HuH-7 (cell line): Measurements from ENCODE around the gene KLC3.
"Not testable (repeated sequence)": the region's sequence is repeated elsewhere in the genome, so short reads cannot be mapped to it uniquely, and the experiment has no call there.

Source experiments
- DNase-seq: peaks from one replicate; pipeline ENCODE4 v3.0.0; 2011; ENCODE audit warnings: low spot score

KLC3 gene

GRCh38 chr19:45340232-45340898, at the start of gene KLC3:
TSS of gene KLC3 (plus strand) at chr19:45340750. CDS start at chr19:45345542, 4,792 bp downstream.
- DNase-seq, result peak; percentile 83

- no peak for DNase-seq
Observed at GRCh38 chr19:45291834-45292233, 48.7 kb upstream of the KLC3 start.

GRCh38 chr19:45293682-45294081, 46.9 kb upstream of the KLC3 start:
- no peak for DNase-seq

DNA sequence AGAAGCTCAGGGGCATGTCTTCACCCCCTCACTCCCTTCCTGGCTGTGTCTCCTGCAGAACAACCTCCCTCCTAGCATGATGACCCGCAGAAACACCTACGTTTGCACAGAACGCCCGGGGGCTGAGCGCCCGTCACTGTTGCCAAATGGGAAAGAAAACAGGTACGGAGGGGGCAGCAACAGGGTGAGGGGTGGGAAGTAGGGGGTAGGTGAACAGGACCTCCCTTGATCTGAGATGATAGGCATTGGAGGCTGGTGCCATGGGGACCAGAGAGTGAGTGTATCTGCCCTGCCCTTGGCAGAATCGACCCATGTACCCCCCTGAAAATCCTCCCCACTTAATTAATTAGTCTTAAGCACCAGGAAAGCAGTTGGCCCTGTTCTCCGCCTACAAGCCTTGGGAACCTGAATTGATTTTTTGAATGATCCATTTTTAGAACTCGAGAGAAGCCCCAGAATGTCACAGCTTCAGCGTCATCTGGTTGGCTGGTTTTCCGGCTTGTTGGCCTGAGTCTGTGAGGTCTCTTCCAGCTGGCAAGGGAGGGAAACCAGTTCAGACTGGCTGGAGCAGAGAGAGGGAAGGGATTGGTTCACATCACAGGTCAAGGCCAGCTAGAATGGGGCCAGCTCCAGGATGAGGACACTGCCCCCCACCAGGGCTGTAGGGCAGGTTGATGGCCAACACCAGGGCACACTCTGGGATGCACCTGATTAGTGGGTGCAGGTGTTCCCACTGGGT, 46.1 kb upstream of the KLC3 start:
- DNase-seq, result no peak

DNA sequence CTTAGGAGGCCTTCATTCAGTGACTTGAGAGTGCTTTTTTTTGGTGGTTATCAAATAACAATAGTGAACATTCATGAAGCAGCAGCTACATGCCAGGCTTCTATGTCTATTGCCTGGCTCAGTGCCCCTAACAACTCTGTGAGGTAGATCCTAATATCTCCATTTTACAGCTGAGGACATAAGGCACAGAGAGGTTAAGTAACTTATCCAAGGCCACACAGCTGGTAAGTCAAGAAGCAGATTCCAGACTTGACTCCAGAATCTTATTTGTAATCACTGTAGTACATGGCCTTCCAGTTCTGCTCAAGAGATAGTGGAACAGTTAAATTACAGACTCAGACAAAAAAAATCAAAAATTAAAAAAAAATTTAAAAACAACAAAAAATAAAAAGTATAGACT, 44.7 kb upstream of the KLC3 start:
- no peak for DNase-seq

GRCh38 chr19:45296355-45296754, 44.2 kb upstream of the KLC3 start:
- DNase-seq, result no peak

GRCh38 chr19:45297674-45298073, 42.9 kb upstream of the KLC3 start:
- DNase-seq, result no peak

DNA sequence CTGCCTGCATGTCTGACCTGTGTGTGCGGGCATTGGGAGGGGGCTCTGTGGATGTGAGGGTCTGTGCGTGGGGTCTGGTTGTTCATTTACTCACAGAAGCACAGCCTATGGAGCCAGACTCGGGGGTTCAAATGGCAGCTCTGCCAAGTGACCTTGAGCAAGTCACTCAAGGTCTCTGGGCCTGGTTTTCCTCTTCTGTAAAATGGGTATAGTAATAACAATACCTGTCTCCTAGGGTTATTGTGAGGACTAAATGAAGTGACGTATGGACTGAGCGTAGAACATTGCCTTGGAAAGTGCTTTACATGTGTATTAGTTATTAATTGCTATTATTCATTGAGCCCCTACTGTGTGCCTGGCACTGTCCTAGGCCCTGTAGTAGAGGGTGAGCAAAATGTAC, 42.3 kb upstream of the KLC3 start:
- no peak for DNase-seq

DNA sequence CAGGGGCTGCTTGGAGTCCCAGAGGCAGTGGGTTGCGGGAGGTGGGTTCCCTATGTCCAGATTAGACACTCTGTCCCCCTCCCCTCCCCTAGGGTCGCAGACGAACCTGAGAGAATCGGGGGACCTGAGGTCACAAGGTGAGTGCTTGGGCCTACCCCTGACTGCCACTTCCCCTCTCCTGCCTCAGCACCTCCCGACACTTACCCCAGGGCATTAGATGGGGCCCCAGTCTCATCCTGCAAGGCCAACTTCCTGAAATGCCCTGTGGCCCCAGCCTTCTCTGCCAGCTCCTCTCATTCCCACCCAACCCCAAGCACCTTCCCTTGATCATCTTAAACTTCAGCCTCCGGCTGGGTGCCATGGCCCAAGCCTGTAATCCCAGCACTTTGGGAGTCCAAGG, 40.8 kb upstream of the KLC3 start:
- DNase-seq, result no peak

- DNase-seq, result no peak
Observed at GRCh38 chr19:45302416-45302815, 38.1 kb upstream of the KLC3 start.

GRCh38 chr19:45303269-45304060, 37.1 kb upstream of the KLC3 start:
- no peak for DNase-seq

GRCh38 chr19:45304141-45304926, 36.2 kb upstream of the KLC3 start:
- DNase-seq, result no peak

- no peak for DNase-seq
Observed at GRCh38 chr19:45305007-45305406, 35.5 kb upstream of the KLC3 start.

DNA sequence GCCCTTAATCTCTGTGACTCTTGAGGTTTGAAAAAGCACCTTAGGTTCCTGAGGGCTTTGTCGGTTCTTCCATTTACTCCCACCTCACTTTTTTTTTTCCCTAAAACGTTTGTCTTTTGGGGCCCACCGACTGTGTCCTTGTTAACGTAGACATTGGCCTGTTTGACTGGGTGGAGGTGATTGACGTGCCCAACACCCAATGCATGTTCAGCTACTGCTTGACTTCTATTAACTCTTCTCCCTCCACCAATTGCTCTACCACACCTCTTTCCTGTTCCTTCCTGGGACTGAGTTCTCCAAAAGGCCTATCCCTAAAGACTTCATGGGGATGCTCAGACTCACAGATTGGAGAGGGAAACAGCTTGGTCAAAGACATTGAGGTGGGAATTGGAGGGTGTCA, 35.1 kb upstream of the KLC3 start:
- no peak for DNase-seq

DNA sequence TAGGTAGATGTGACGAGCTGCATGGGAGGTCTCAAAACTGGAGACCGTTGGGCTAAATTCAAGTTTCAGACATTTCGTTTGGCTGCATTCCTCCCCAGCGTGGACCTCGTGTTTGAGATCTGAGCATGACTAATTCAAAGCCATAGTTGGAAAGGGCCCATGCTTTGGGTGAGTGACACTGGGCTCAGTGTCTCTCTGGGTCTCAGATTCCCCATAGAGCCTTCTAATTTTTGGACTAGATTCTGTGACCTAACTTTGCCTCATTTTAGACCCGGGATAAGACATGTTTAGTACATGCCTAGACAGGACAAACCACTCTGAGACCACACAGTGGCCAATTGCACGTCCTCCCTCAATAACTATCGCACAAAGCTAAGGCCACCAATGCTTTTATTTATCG, 34.5 kb upstream of the KLC3 start:
- no peak for DNase-seq

DNA sequence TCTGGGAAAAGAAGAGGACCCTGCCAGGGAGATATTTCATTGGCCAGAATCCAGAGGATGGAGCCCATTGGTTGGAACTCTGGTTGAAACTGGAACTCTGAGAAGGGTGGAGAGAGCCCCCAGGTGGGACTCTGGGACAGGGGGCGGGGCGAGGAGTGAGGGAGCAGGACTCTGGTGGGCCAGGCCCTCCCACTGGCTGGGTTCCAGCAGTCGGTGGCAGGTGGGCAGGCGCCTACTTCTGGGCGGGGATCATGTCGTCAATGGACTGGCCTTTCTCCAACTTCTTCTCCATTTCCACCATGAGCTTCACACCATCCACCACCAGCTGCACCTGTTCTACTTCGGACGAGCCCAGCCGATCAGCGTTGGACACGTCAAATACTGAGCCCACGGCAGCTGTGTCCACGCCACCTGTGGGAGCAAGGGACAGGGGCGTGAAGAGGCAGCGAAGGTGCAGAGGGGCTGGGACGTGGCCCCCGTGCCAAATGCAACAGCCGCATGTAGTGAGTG, 34.0 kb upstream of the KLC3 start:
- no peak for DNase-seq

- DNase-seq, result no peak
Observed at GRCh38 chr19:45307361-45307760, 33.2 kb upstream of the KLC3 start.

GRCh38 chr19:45309322-45309721, 31.2 kb upstream of the KLC3 start:
- not testable (repeated sequence) for DNase-seq

GRCh38 chr19:45311621-45312020, 28.9 kb upstream of the KLC3 start:
- no peak for DNase-seq

- not testable (repeated sequence) for DNase-seq
Observed at GRCh38 chr19:45312285-45312684, 28.3 kb upstream of the KLC3 start.

DNA sequence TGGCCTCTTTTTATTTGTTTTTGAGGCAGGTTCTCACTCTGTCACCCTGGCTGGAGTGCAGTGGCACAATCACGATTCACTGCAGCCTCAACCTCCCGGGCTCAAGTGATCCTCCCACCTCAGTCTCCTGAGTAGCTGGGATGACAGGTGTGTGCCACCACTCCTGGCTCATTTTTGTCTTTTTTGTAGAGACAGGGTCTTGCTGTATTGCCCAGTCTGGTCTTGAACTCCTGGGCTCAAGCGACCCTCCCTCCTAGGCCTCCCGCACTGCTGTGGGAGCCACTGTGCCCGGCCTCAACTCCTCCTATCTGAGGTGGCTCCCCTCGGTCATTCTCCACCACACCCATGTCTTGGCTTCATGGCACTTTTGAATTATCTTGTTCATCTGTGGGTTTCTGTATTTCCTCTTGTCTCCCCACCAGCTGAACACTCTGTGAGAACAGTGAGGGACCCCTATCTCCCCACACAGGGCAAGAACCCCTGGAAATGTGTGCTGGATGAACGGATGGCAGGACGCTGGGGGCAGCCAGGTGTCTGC, 25.8 kb upstream of the KLC3 start:
- no peak for DNase-seq

GRCh38 chr19:45315304-45315703, 25.2 kb upstream of the KLC3 start:
- no peak for DNase-seq
